Left lung (tissue), 10 donors: ENCODE data around the gene COPS6. TPM values are rescaled to one million over a fixed set of nuclear protein-coding genes. Genes with fewer than 3 reads are reported as not detected.

Source experiments
- ATAC-seq: fragments of 200-7000 bp; cut with Tn5 transposase; one replicate; pipeline ENCODE4 v1.9.1; 2020; ENCODE audit warnings: moderate library complexity
- DNase-seq, 4 donors: peaks; one replicate each; pipeline ENCODE4 v3.0.0-alpha.2; 2013 to 2020
- H3K27ac ChIP-seq, 2 donors: fragments of 200-600 bp; sonication (generic) in 1 of 2; one replicate each; pipeline versions ENCODE4 v1.5.0 to v1.8.0; 2020 to 2021
- H3K27me3 ChIP-seq, 2 donors: fragments of 200-600 bp; sonication (generic) in 1 of 2; one replicate each; pipeline versions ENCODE4 v1.5.0 to v1.8.0; 2020 to 2021
- H3K36me3 ChIP-seq, 2 donors: fragments of 200-600 bp; sonication (generic) in 1 of 2; one replicate each; pipeline versions ENCODE4 v1.5.0 to v1.8.0; 2020 to 2021
- H3K4me1 ChIP-seq, 2 donors: fragments of 200-600 bp; one replicate each; pipeline ENCODE4 v1.8.0; 2021
- H3K4me3 ChIP-seq, 2 donors: fragments of 200-600 bp; sonication (generic) in 1 of 2; one replicate each; pipeline versions ENCODE4 v1.5.0 to v1.8.0; 2020 to 2021; ENCODE audit warnings: mild to moderate bottlenecking in 1 of 2
- H3K9me3 ChIP-seq, 2 donors: fragments of 200-600 bp; sonication (generic) in 1 of 2; one replicate each; pipeline versions ENCODE4 v1.5.0 to v1.8.0; 2020 to 2021
- CTCF ChIP-seq, 2 donors: fragments of 200-600 bp; sonication (generic) in 1 of 2; IDR thresholded peaks; one replicate each; pipeline versions ENCODE4 v1.5.0 to v1.8.0; 2021; ENCODE audit warnings: antibody characterized with exemption in 2 of 2
- intact Hi-C, 2 donors: fragments of 100-400 bp; cut with DNase I; formaldehyde crosslinking; loops; one replicate each; pipeline versions ENCODE4 v1.11.2 to v1.14.2; 2022
- polyA plus RNA-seq, 6 donors: library from polyadenylated mRNA; unstranded; fragments of 120-200 nt; gene quantifications; one replicate each; pipeline ENCODE4 v1.2.1, GENCODE V29; 2013; ENCODE audit not compliant: insufficient read length in 6 of 6
- total RNA-seq, 2 donors: library from RNA; stranded (reverse); fragmentation: NEBNext Ultra II Directional; extraction: Animal tissue kit (Norgen Biotek cat#: 25700); gene quantifications; one replicate each; pipeline ENCODE4 v1.2.1, GENCODE V29; 2021
- donor health status: DM: no; HTN: yes; CAD: no.
- donor health status: DM: no; HTN: no; CAD: no.

Gene COPS6
- total and polyA plus RNA-seq, 8 donors: 74.2 to 139 (median 114) TPM

DNA sequence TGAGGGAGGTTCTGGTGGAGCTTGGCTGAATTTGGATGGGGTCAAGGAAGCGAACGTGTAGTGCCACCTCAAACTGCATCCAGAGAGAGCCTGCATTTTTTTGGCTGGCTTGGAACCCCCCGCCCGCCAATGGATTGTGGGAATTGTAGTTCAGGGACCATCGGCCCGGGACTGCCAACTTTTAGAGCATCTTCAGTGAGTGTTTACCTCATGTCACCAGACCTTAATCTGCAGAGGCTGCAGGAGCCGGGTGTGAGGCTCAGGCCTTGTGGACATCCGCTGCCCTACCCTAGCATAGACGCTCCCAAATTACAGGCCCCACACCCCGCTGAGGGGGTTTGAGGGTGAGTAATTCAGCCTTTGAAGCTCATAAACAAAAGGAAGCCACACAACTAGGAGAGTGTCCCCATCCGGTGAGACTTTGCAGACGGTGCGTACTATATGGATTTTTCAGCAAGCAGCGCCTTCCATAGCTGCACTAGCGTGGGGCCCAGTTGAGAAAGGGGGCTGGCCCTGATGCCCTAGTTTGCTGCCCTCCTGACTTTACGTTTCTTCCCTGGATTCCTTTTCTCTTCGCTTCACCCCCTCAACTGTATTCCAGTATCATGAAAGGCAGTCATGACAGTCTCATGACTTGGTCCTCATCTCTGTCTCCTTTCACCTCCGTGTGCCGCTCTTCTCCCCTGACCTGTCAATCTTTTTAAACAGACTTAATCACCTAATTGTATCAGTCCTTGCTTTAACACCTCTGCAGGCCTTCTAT, 31.4 kb downstream of the COPS6 start:
- intact Hi-C loops: no loop called here
- no peak for TF ChIP-seq CTCF (IDR thresholded peaks at IDR 0.05)
- peak overlapping the region; percentile 83 to 89 for H3K4me3 ChIP-seq
- H3K36me3 ChIP-seq: no peaks in the 10 kb centered on the region
- H3K9me3 ChIP-seq: no peaks in the 10 kb centered on the region
- DNase-seq: peak in 2 of 4 donors; percentile 52 to 65
- H3K27me3 ChIP-seq: no peaks in the 10 kb centered on the region
- H3K4me1 ChIP-seq: peaks cover 14 to 29% of the 10 kb centered on the region in 2 donors
- H3K27ac ChIP-seq: peak overlapping the region; percentile 84 to 88
- ATAC-seq: peak; percentile 70

- H3K27ac ChIP-seq: no peak overlapping the region
These were observed 31.9 kb downstream of the COPS6 start for GRCh38 chr7:100120733-100121036.

GRCh38 chr7:100122067-100122466, 33.3 kb downstream of the COPS6 start:
- no peak for ATAC-seq
- intact Hi-C loops: no loop called here
- H3K27me3 ChIP-seq: no peaks in the 10 kb centered on the region

More at GRCh38 chr7:100120733-100121036, 31.9 kb downstream of the COPS6 start:
- Histone ChIP-seq H3K36me3 (no peaks in the 10 kb centered on the region), H3K4me3 (peak overlapping the region in 1 of 2 donors; percentile 89), H3K27me3 (no peaks in the 10 kb centered on the region), H3K9me3 (no peaks in the 10 kb centered on the region), H3K4me1 (peaks cover 14 to 35% of the 10 kb centered on the region in 2 donors)
- DNase-seq: no peak
- TF ChIP-seq CTCF (IDR thresholded peaks at IDR 0.05): no peak
- ATAC-seq: no peak
- intact Hi-C loops: no loop called here

DNA sequence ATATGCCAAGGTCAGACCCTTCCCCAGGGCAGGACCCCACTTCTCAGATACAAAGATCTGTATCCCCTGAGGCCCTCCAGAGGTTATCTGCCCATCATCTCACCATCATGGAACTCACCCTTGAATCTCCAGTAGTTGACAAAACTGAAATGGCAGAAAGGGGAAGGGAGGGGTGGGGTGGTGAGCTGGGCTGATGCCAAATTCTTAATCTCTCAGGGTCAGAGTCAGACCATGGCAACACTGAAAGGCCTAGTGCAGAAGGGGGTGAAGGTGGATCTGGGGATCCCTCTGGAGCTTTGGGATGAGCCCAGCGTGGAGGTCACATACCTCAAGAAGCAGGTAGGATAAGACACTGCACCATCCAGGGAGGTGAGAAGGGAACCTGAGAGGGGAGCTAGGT, 33.8 kb downstream of the COPS6 start:
- no peak for DNase-seq
- Histone ChIP-seq H3K4me3 (no peak overlapping the region), H3K9me3 (no peaks in the 10 kb centered on the region), H3K27me3 (no peaks in the 10 kb centered on the region), H3K36me3 (no peaks in the 10 kb centered on the region), H3K4me1 (peaks cover 14 to 43% of the 10 kb centered on the region in 2 donors), H3K27ac (no peak overlapping the region)
- intact Hi-C loops: no loop called here
- ATAC-seq: no peak
- TF ChIP-seq CTCF (IDR thresholded peaks at IDR 0.05): no peak

More at GRCh38 chr7:100122067-100122466, 33.3 kb downstream of the COPS6 start:
- Histone ChIP-seq H3K36me3 (no peaks in the 10 kb centered on the region), H3K4me3 (no peak overlapping the region), H3K4me1 (peaks cover 14 to 43% of the 10 kb centered on the region in 2 donors), H3K9me3 (no peaks in the 10 kb centered on the region), H3K27ac (no peak overlapping the region)
- DNase-seq: peak in 1 of 4 donors; percentile 33
- TF ChIP-seq CTCF (IDR thresholded peaks at IDR 0.05): no peak

GRCh38 chr7:100124301-100125230, 35.8 kb downstream of the COPS6 start:
- Histone ChIP-seq H3K4me1 (peaks cover 12 to 39% of the 10 kb centered on the region in 2 donors), H3K4me3 (no peak overlapping the region), H3K27ac (no peak overlapping the region), H3K9me3 (no peaks in the 10 kb centered on the region), H3K27me3 (no peaks in the 10 kb centered on the region), H3K36me3 (no peaks in the 10 kb centered on the region)
- intact Hi-C loops: no loop called here
- no peak for TF ChIP-seq CTCF (IDR thresholded peaks at IDR 0.05)
- ATAC-seq (no peak), DNase-seq (no peak)
